ENCODE data around the gene HARS1.
"Not testable (repeated sequence)": the region's sequence is repeated elsewhere in the genome, so short reads cannot be mapped to it uniquely, and the experiment has no call there.

Gene HARS1

GRCh38 chr5:140678993-140679392, 12.2 kb downstream of the HARS1 start:
- no peak for FAIRE-seq
- TF ChIP-seq POLR2A (IDR thresholded peaks at IDR 0.05; ENCODE audit: low read depth, low read length) (no peak), POLR2AphosphoS5 (IDR thresholded peaks at IDR 0.05; ENCODE audit: low read depth, low read length) (no peak), POU2F2 (IDR thresholded peaks at IDR 0.05; ENCODE audit: low read depth, low read length) (no peak), PAX5 (IDR thresholded peaks at IDR 0.05; ENCODE audit: insufficient read depth, low read length, severe bottlenecking) (no peak), SPI1 (IDR thresholded peaks at IDR 0.05; ENCODE audit: low read depth, low read length) (no peak), TAF1 (IDR thresholded peaks at IDR 0.05; ENCODE audit: low read depth, low read length) (no peak)
- no peak for DNase-seq (ENCODE audit: insufficient read length, low spot score)

GRCh38 chr5:140677947-140678346, 13.2 kb downstream of the HARS1 start:
- TF ChIP-seq PAX5 (IDR thresholded peaks at IDR 0.05; ENCODE audit: insufficient read depth, low read length, severe bottlenecking), result no peak
- no peak for TF ChIP-seq POU2F2 (IDR thresholded peaks at IDR 0.05; ENCODE audit: low read depth, low read length)
- no peak for TF ChIP-seq TAF1 (IDR thresholded peaks at IDR 0.05; ENCODE audit: low read depth, low read length)
- no peak for TF ChIP-seq POLR2AphosphoS5 (IDR thresholded peaks at IDR 0.05; ENCODE audit: low read depth, low read length)
- no peak for TF ChIP-seq SPI1 (IDR thresholded peaks at IDR 0.05; ENCODE audit: low read depth, low read length)
- TF ChIP-seq POLR2A (IDR thresholded peaks at IDR 0.05; ENCODE audit: low read depth, low read length), result no peak
- FAIRE-seq (no peak), DNase-seq (ENCODE audit: insufficient read length, low spot score) (no peak)

GRCh38 chr5:140674629-140675028, 16.5 kb downstream of the HARS1 start:
- peak; percentile 33; the same call in 1 of the 2 replicates for TF ChIP-seq POLR2A (IDR thresholded peaks at IDR 0.05; ENCODE audit: low read depth, low read length)
- no peak for TF ChIP-seq PAX5 (IDR thresholded peaks at IDR 0.05; ENCODE audit: insufficient read depth, low read length, severe bottlenecking)
- FAIRE-seq, result no peak

GRCh38 chr5:140674211-140674610, 17.0 kb downstream of the HARS1 start:
- FAIRE-seq (no peak), DNase-seq (ENCODE audit: insufficient read length, low spot score) (no peak)
- TF ChIP-seq TAF1 (IDR thresholded peaks at IDR 0.05; ENCODE audit: low read depth, low read length) (no peak), SPI1 (IDR thresholded peaks at IDR 0.05; ENCODE audit: low read depth, low read length) (no peak)

More at GRCh38 chr5:140674629-140675028, 16.5 kb downstream of the HARS1 start:
- no peak for DNase-seq (ENCODE audit: insufficient read length, low spot score)

- no peak for TF ChIP-seq POU2F2 (IDR thresholded peaks at IDR 0.05; ENCODE audit: low read depth, low read length)
- TF ChIP-seq POLR2A (IDR thresholded peaks at IDR 0.05; ENCODE audit: low read depth, low read length), result peak; percentile 36
- TF ChIP-seq POLR2AphosphoS5 (IDR thresholded peaks at IDR 0.05; ENCODE audit: low read depth, low read length), result peak; percentile 58
- no peak for DNase-seq (ENCODE audit: insufficient read length, low spot score)
- no peak for FAIRE-seq
Measured at GRCh38 chr5:140673187-140673976, 17.8 kb downstream of the HARS1 start, which contains the start of gene DND1. Gene DND1 (minus strand): TSS chr5:140673576. CDS start chr5:140673542, 34 bp downstream.

- no peak for TF ChIP-seq POU2F2 (IDR thresholded peaks at IDR 0.05; ENCODE audit: low read depth, low read length)
- TF ChIP-seq PAX5 (IDR thresholded peaks at IDR 0.05; ENCODE audit: insufficient read depth, low read length, severe bottlenecking), result no peak
- no peak for TF ChIP-seq POLR2AphosphoS5 (IDR thresholded peaks at IDR 0.05; ENCODE audit: low read depth, low read length)
- no peak for TF ChIP-seq SPI1 (IDR thresholded peaks at IDR 0.05; ENCODE audit: low read depth, low read length)
- no peak for TF ChIP-seq TAF1 (IDR thresholded peaks at IDR 0.05; ENCODE audit: low read depth, low read length)
- TF ChIP-seq POLR2A (IDR thresholded peaks at IDR 0.05; ENCODE audit: low read depth, low read length), result no peak
- DNase-seq (ENCODE audit: insufficient read length, low spot score) (no peak), FAIRE-seq (no peak)
Measured at GRCh38 chr5:140672455-140673186, 18.5 kb downstream of the HARS1 start.

GRCh38 chr5:140671472-140672125, 19.6 kb downstream of the HARS1 start:
- DNase-seq (ENCODE audit: insufficient read length, low spot score) (no peak), FAIRE-seq (no peak)
- no peak for TF ChIP-seq POU2F2 (IDR thresholded peaks at IDR 0.05; ENCODE audit: low read depth, low read length)
- no peak for TF ChIP-seq POLR2AphosphoS5 (IDR thresholded peaks at IDR 0.05; ENCODE audit: low read depth, low read length)

GRCh38 chr5:140671035-140671434, 20.1 kb downstream of the HARS1 start:
- FAIRE-seq; DNase-seq (ENCODE audit: insufficient read length, low spot score): not testable (repeated sequence)

- TF ChIP-seq SPI1 (IDR thresholded peaks at IDR 0.05; ENCODE audit: low read depth, low read length), result peak; percentile 39; the same call in 1 of the 2 replicates
- TF ChIP-seq POLR2A (IDR thresholded peaks at IDR 0.05; ENCODE audit: low read depth, low read length), result peak; percentile 94
- TF ChIP-seq POU2F2 (IDR thresholded peaks at IDR 0.05; ENCODE audit: low read depth, low read length), result peak; percentile 49; the same call in 1 of the 2 replicates
- peak; percentile 81 for TF ChIP-seq POLR2AphosphoS5 (IDR thresholded peaks at IDR 0.05; ENCODE audit: low read depth, low read length)
- TF ChIP-seq TAF1 (IDR thresholded peaks at IDR 0.05; ENCODE audit: low read depth, low read length), result peak; percentile 67
- peak; percentile 23 for TF ChIP-seq PAX5 (IDR thresholded peaks at IDR 0.05; ENCODE audit: insufficient read depth, low read length, severe bottlenecking)
- peak; percentile 94 for FAIRE-seq
- peak; percentile 88 for DNase-seq (ENCODE audit: insufficient read length, low spot score)
Measured at GRCh38 chr5:140664359-140665119, 26.6 kb downstream of the HARS1 start, which contains the start of gene WDR55. Gene WDR55 (plus strand): TSS chr5:140664904. CDS start chr5:140664913, 9 bp downstream.

All from GM12891 (cell line).